T-helper 9 cell (primary cell): ENCODE measurements around the gene PTGES.
"Not testable (repeated sequence)": the region's sequence is repeated elsewhere in the genome, so short reads cannot be mapped to it uniquely, and the experiment has no call there.

ENCODE experiments used
- DNase-seq: peaks from one replicate; pipeline ENCODE4 v3.0.0-alpha.2; 2020
- total RNA-seq, 2 donors: gene quantifications; one replicate each; lab custom pipeline; 2026; lab: John Stamatoyannopoulos, UW

PTGES gene, protein sequence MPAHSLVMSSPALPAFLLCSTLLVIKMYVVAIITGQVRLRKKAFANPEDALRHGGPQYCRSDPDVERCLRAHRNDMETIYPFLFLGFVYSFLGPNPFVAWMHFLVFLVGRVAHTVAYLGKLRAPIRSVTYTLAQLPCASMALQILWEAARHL
- total RNA-seq: 0 reads per million in 2 donors

DNA sequence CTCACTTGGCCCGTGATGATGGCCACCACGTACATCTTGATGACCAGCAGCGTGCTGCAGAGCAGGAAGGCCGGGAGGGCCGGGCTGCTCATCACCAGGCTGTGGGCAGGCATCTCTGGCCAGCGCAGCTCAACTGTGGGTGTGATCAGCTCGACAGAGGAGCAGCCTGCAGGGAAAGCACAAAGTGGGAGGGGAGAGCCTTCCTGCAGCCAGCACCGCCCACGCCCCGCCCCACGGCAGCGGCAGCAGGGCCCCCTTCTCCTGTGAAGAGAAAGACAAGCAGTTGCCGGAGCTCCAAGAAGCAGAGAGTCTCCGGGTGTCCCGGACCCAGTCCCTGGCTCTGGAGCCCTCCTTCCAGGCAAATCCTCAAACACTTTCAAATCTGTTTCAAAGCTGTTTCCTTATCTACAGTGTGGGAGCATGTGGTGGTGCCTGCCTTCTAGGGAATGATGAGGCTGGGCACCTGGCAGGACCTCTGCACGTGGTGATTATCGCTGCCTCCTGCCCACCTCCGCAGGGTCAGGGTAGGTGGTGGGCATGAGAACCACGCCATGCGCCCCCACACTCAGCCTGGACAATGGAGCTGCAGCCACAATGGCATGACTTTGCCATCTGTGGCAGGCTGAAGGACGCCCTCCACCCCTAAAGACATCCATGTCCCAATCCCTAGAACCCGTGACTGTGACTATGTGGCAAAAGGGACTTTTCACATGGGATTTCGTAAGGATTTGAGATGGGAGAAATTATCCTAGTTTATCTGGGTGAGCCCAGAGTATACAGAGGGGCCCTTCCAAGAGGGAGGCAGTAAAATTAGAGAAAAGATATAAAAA is at the start of gene PTGES:
Gene PTGES (minus strand): TSS at position 143 of the 830 bp plus-strand sequence. CDS start 30 bp downstream, at position 113.
- peak; percentile 17 for DNase-seq

DNA sequence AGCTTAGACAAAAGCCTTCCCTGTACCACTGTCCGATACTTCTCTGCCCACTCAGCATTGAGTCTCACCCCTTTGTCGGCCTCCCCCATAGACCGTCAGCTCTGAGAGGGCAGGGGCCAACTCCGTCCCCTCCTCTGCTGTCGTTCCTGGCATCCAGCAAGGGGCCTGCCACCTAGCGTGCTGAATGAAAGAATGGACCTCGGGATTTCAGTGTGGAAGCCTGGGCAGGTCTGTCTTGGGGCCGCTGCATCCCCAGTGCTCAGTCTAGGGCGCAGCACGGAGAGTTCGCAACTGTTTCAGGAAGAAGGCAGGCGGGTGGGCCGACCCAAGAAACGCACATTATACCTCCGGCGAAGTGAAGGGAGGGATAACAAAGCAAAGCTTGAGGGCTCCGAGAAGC is 48.7 kb upstream of the PTGES start:
- DNase-seq: no peak

DNA sequence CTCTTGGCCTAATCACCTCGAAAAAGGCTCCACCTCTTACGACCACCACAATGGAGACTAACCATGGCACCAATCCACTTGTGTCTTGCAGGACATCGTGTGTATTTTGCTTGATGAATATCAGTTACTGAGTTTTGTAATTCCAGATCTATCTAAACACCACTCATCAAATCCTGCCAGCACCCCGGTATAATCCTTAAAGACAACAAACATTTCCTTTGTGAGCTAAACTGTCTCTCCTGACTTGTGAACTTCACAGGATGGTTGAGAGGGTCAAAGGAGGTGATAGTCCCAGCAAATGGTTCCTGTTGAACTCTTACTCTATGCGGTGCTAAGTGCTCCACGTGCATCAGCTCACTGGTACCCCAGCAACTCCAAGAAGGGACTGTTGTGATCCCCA is 46.1 kb upstream of the PTGES start:
- DNase-seq: no peak

DNA sequence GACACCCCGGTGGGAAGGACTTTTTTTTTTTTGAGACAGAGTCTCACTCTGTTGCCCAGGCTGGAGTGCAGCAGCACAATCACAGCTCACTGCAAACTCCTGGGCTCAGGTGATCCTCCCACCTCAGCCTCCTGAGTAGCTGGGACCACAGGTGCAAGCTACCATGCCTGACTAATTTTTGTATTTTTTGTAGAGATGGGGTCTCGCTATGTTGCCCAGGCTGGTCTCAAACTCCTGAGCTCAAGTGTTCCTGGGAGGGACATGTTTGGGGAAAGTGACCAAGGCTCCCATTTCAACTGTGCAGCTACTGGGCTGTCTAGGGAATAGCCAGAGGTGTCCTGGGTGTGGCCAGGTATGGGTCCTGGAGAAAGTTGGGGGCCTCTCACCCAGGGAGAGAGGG is 43.2 kb upstream of the PTGES start:
- DNase-seq: not testable (repeated sequence)

DNA sequence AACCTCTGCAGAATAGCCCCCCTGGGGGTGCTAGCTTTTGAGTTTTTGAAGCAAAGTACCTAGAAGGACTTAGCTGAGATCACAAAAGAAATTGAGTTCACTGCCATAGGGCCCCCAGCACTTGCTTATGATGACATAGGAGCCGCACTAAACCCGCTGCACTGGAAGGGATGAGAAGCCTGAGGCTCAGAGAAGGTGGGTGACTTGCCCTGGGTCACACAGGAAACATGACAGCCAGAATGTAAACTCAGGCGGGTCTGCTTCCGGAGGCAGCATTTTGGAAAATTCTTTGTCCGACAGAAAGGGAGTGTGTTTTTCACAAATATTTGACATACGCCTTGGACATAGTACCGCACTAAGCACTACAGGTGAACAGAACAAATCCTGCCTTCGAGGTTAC is 41.7 kb upstream of the PTGES start:
- DNase-seq: no peak

DNA sequence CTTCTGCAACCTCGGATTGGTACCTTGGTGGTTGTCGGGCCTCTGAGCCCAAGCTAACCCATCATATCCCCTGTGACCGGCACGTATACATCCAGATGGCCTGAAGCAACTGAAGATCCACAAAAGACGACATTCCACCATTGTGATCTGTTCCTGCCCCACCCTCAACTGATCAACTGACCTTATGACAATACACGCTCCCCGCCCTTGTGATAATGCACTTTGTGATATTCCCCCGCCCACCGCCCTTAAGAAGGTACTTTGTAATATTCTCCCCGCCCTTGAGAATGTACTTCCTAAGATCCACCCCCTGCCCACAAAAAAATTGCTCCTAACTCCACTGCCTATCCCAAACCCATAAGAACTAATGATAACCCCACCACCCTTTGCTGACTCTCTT is 33.6 kb upstream of the PTGES start:
- DNase-seq: no peak

DNA sequence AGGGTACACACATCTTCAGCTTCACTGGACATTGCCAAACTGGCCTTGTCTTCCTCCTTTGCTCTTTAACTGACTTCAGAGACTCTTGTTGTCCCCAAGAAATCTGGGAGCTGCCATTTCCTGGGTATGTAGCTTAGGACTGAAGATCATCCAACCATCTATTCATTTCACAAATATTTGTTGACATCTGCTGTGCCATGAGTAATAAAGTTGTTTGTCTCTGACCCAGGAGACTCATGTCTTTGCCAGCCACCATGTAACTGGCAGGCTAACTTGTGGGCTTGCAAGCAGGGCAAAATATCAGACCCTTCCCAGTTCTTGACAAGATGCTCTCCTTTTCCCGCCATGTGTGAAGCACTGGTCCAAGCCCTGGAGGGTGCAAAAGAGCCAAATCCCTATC is 33.0 kb upstream of the PTGES start:
- DNase-seq: no peak

DNA sequence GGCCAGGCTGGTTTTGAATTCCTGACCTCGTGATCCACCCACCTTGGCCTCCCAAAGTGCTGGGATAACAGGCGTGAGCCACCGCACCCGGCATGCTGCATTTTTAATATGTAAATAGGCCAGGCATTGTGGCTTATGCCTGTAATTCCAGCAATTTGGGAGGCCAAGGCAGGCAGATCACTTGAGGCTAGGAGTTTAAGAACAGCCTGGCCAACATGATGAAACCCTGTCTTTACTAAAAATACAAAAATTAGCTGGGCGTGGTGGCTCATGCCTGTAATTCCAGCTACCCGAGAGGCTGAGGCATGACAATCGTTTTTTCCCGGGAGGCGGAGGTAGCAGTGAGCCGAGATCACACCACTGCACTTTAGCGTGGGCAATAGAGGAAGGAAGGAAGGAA is 32.1 kb upstream of the PTGES start:
- DNase-seq: not testable (repeated sequence)

DNA sequence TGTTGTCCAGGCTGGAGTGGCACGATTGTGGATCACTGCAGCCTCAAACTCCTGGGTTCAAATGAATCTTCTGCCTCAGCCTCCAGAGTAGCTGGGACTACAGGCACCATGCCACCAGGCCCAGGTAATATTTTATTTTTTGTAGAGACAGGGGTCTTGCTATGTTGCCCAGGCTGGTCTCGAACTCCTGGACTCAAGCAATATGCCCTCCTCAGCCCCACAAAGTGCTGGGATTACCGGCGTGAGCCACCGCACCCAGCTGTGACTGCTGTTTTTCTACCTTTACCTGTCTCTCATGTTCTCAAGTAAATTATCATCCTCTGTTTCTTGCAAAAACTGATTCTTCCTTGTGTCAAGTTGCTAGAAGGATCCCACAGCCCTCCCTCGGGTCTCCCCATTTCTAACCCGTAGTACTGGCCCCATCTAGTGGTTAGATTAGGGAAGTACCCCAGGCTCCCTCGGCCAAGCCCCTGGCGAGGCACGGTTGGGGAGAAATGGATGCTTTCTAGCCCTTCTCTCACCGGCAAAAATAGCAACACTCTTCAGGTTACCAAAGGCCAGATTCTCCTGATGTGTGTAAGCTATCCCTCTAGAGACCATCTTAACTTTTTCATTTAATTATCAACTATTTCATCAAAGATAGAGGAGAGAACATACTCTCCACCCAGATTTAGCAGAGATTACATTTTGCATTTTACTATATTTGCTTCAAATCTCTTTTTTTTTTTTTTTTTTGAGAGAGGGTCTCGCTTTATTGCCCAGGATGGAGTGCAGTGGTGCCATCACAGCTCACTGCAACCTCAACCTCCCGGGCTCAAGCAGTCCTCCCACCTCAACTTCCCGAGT is 30.9 kb upstream of the PTGES start:
- peak; percentile 54 for DNase-seq

DNA sequence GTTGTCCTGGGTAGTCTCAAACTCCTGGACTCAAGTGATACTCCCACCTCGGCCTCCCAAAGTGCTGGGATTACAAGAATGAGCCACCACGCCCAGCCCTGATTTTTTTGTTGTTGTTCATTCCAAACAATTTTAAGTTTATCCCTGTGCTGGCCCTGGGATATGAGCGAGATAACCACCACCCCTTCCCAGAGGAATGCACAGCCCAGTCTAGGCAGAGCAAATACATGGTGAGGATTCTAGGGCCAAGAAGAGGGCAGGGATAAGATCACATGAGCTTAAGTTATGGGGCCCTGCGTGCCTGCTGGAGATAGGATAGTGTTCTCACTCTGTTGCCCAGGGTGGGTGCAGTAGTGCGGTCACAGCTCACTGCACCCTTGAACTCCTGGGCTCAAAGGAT is 29.1 kb upstream of the PTGES start:
- DNase-seq: no peak

DNA sequence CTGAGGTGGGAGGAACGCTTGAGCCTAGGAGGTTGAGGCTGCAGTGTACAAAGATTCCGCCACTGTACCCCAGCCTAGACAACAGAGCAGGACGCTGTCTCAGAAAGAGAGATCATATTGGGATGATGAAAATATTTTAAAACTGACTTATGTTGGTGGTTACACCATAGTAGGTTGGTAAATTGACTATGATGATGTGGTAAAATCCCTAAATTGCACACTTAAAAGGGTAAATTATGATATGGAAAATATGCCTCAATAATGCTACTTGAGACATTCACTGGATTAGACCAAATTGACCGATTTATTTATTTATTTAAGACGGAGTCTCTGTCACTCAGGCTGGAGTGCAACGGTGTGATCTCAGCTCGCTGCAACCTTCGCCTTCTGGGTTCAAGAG is 28.3 kb upstream of the PTGES start:
- DNase-seq: no peak

DNA sequence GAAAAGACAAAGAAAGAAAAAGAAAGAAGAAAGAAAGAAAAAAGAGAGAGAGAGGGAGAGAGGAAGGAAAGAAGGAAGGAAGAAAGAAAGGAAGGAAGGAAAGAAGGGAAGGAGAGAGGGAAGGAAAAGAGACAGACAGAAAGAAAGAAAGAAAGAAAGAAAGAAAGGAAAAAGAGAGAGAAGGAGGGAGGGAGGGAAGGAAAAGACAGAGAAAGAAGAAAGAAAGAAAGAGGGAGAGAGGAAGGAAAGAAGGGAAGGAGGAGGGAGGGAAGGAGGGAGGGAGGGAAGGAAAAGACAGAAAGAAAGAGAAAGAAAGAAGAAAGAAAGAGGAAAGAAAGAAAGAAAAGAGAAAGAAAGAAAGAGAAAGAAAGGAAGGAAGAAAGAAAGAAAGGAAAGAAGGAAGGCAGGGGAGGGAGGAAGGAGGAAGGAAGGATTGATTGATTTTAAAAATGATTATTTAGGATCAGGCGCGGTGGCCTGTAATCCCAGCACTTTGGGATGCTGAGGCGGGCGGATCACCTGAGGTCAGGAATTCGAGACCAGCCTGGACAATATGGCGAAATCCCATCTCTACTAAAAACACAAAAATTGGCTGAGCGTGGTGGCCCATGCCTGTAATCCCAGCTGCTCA is 26.8 kb upstream of the PTGES start:
- DNase-seq: no peak

DNA sequence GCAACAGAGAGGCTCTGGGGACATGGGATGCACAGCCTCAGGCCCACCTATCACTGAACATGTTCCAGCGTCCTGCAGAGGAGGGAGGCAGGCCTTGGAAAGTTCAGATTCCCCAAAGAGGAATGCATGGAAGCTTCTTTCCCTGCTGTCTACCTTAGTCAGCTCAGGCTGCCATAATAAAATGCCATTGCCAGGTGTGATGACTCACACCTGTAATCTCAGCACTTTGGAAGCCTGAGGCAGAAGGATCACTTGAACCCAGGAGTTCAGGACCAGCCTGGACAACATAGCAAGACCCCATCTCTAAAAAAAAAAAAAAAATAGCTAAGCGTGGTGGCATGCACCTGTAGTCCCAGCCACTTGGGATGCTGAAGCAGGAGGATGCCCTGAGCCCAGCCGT is 25.6 kb upstream of the PTGES start:
- no peak for DNase-seq

DNA sequence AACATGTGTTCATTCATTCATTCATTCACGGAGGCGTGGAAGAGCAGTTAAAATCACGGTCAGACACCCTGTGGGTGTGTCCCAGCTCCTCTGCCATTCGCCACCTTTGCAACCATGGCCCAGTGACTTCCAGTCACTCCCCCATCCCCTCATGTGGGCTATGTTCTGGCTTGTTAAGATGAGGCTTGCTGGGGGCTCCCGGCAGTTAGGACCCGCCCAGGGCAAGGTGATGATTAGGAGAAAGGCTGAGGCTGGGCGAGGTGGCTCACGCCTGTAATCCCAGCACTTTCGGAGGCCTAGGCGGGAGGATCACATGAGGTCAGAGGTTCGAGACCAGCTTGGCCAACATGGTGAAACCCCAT is 24.9 kb upstream of the PTGES start:
- DNase-seq: no peak

DNA sequence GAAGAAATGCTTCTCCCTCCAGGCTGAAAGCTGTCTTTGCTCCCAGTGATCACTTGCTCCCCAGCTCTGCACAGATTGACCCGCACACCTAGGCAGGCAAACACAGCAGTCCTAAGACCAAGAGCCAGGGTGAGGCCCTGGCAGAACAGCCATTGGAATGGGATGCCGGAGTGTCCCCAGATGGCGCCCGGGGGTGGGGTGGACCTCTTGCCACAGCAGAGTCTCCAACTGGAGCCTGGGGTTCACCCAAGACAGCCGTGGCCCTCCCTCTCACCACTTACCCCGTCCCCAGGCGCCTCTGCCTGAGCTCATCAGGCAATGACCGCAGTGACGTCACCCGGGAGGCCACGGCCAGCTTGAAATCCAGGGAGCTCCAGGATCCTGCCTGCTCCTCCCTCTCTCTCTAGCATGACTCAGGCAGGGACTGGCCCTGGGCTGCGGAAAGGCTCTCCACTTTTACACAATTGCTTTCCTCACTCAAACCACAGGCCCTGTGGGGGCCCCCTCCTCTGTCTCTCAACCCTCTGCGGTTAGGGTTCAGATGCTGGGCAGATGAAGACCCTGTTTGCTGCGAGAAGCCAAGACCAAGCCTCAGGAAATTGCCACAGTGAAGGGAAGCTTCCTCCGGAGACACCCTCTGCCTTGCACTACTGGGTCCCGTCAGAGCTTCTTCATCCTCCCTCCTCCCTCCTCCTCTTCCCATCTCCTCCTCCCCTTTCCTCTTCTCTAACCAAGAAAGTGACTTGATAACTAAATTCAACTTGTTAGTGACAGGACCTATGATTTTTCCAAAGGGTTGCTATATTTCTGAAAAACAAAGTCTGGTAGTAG is 24.3 kb upstream of the PTGES start:
- DNase-seq: peak; percentile 7

DNA sequence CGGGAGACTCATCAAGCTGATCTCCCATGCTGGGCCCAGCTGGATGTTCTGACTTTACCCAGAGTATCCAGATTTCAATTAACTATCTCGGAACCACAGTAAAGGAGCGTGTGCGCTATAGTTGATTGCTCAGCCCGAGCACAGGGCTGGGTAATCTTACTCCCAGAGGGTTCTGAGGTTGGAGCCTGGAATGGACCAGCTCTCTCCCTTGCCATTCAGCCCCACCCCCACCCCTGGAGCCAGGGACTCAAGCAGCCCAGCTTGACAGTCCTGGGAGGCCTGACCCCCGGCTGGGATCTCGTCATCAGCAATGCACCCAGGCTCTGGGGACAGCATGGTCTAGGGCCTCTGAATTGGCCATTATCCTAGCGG is 23.7 kb upstream of the PTGES start:
- DNase-seq: no peak

DNA sequence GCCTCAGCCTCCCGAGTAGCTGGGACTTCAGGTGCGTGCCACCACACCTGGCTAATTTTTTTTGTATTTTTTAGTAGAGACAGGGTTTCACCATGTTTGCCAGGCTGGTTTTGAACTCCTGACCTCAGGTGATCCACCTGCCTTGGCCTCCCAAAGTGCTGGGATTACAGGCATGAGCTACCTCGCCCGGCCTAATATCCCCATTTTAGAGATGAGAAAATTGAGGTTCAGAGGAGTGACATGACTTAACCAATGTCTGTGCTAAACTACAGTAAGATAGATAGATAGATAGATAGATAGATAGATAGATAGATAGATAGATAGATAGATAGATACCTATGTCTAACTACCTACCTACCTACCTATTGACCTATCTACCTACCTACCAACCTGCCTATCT is 23.3 kb upstream of the PTGES start:
- not testable (repeated sequence) for DNase-seq

DNA sequence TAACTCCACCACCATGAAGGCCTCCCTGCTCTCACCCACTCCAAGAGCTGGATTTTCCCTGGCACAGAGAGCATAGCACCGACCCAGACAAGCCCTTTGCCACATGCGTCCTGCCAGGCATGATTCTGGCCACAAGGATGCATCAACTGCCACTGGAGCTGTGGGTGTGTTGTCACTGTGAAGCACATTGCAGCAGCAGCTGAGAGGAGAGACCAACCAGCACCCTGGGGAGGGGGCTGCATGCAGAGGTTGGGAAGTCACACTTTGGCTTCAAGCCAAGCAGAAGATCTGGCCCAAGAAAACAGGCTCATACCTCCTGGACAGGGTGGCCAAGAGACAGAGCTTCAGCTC is 22.6 kb upstream of the PTGES start:
- DNase-seq: no peak

DNA sequence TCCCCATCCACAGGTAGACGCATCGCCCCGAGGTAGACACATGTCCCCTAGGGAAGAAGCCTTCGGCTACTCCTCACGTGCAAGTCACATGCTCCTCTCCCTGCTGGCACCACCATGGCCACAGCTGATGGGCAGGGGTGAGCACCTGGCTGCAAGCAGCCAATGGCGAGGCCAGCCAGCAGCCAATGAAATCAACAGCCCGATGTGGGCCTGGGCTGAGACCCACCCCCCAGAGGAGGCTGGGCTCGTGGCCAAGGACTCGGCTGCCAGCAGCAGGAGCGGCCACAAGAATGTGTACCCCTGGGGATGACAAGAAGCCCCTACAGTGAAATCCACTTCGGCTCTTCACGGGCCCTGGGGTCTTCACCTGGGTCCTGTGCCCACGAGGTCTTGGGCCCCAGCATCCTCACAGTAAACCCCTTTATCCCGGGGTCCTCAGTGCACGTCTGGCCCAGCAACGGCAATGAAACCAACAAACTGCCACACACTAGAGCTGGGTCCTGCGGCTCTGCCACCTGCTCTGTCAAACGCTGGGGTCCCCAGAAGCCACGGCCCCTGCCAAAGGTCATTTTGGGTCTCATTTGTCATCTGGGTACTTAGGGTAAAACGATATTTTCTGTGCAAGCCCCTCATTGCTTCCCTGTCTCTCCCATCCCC is 22.1 kb upstream of the PTGES start:
- no peak for DNase-seq

DNA sequence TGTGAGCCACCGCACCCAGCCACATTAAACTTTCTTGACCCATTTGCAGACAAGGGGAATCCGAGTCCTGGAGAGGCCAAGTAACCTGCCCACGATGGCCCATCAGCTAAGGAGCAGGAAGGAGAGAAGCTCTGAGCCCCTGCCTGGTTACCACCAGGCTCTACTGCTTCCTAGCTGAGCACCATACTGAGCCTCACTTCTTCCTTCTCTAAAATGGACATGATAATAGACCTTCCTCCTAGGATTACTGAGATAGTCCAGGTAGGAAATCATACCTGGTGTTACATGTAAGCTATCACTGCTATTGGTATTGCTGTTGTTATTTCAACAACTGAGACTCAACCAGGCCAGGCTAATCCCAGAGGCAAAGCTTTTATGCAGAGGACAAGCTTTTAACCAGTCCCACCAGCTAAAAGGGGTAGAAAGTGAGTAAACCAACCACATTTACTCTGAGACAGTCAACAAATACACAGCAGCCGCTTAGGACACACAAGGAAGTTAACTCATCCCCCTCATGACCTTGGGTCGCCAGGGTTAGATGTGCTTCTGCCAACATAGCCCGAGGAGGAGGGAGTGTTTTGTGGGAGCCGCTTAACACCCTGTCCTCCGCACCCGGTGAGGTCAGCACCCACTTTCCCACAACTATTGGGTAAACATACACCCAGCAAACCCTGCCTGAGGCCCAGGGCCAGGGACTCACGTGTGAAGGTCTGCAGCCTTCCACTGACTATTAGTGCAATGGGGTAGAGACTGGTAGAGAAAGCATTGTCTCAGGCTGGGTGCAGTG is 20.6 kb upstream of the PTGES start:
- DNase-seq: no peak

DNA sequence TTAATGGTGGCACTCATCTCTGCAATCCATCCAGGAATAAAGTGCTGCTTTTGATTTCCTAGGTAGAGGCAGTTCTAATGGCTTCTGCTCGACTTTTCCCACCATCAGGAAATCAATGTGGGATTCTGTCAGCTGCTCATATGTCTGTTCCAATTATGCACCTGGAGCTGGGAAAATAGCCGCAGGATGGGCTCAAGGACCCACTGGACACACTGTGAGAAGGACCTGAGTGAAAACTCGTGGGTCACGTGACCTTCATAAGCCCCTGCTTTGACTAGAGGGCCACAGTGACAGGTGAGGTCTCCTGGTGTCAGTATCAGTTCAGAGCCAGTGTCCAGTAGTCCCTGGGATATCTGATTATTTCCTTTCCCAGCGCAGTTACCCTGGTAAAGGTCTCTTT is 17.9 kb upstream of the PTGES start:
- no peak for DNase-seq
